Right ventricle myocardium superior (tissue), 1 donor: ENCODE data around the gene RTL10. TPM values are rescaled to one million over a fixed set of nuclear protein-coding genes. Genes with fewer than 3 reads are reported as not detected.
A peak's percentile ranks its signal among the peaks of the same experiment; 100 is the strongest.

ENCODE experiments used
- ATAC-seq: fragments of 200-7000 bp; cut with Tn5 transposase; one replicate; pipeline ENCODE4 v1.9.1; 2020; ENCODE audit warnings: mild to moderate bottlenecking; ENCODE audit not compliant: poor library complexity
- DNase-seq: peaks from one replicate; pipeline ENCODE4 v3.0.0-alpha.2; 2020
- intact Hi-C: fragments of 100-400 bp; cut with DNase I; formaldehyde crosslinking; loops from one replicate; pipeline ENCODE4 v1.11.2; 2022
- total RNA-seq: library from RNA; stranded (reverse); fragmentation: NEBNext Ultra II Directional; extraction: Animal tissue kit (Norgen Biotek cat#: 25700); gene quantifications from one replicate; pipeline ENCODE4 v1.2.1, GENCODE V29; 2021
- donor health status: DM: no; HTN: yes; CAD: no; lungs with severe emphysema.

Gene RTL10
- total RNA-seq, 1 donor from 2014 or later: 6.2 TPM

- DNase-seq (no peak), ATAC-seq (no peak)
- intact Hi-C loops: no loop called here
Measured at GRCh38 chr22:19879246-19879570, 24.5 kb upstream of the RTL10 start.

- no peak for DNase-seq
- ATAC-seq: no peak
Measured at GRCh38 chr22:19878461-19879245, 24.0 kb upstream of the RTL10 start.

GRCh38 chr22:19877626-19878339, 23.1 kb upstream of the RTL10 start:
- intact Hi-C loops: no loop called here
- no peak for ATAC-seq
- peak; percentile 26 for DNase-seq

More at GRCh38 chr22:19878461-19879245, 24.0 kb upstream of the RTL10 start:
- intact Hi-C loops: no loop called here

- intact Hi-C loops: no loop called here
- ATAC-seq (no peak), DNase-seq (peak; percentile 31)
Measured at GRCh38 chr22:19876941-19877625, 22.4 kb upstream of the RTL10 start.

- no peak for ATAC-seq
- intact Hi-C loops: no loop called here
- no peak for DNase-seq
Measured at GRCh38 chr22:19876314-19876940, 21.8 kb upstream of the RTL10 start.

GRCh38 chr22:19875531-19876313, 21.0 kb upstream of the RTL10 start:
- intact Hi-C loops: no loop called here
- ATAC-seq (no peak), DNase-seq (peak; percentile 39)

- ATAC-seq (no peak), DNase-seq (no peak)
- intact Hi-C loops: no loop called here
Measured at GRCh38 chr22:19875061-19875530, 20.4 kb upstream of the RTL10 start.

GRCh38 chr22:19874307-19875060, 19.8 kb upstream of the RTL10 start:
- DNase-seq (peak; percentile 55), ATAC-seq (peak; percentile 62)
- intact Hi-C loops: no loop called here

GRCh38 chr22:19873960-19874306, 19.3 kb upstream of the RTL10 start:
- DNase-seq (no peak), ATAC-seq (no peak)
- intact Hi-C loops: no loop called here

GRCh38 chr22:19873138-19873959, 18.7 kb upstream of the RTL10 start:
- ATAC-seq (no peak), DNase-seq (peak; percentile 34)
- intact Hi-C loops: no loop called here

GRCh38 chr22:19872779-19873137, 18.1 kb upstream of the RTL10 start:
- ATAC-seq (no peak), DNase-seq (no peak)
- intact Hi-C loops: no loop called here

- no peak for DNase-seq
- intact Hi-C loops: no loop called here
- ATAC-seq: no peak
Measured at GRCh38 chr22:19871845-19872778, 17.4 kb upstream of the RTL10 start.

- DNase-seq (peak; percentile 35), ATAC-seq (no peak)
- intact Hi-C loops: no loop called here
Measured at GRCh38 chr22:19871023-19871844, 16.6 kb upstream of the RTL10 start.

- ATAC-seq (peak; percentile 32), DNase-seq (peak; percentile 40)
- intact Hi-C loops: no loop called here
Measured at GRCh38 chr22:19870153-19871022, 15.7 kb upstream of the RTL10 start.
